H9 (cell line): ENCODE results near the gene CADPS2. TPM values are rescaled to one million over a fixed set of nuclear protein-coding genes. Genes with fewer than 3 reads are reported as not detected.

ENCODE experiments used
- DNase-seq: peaks from one replicate; pipeline ENCODE4 v3.0.0-alpha.2; 2017
- H2AFZ ChIP-seq: one replicate; pipeline ENCODE4 v1.6.1; 2013; ENCODE audit warnings: mild to moderate bottlenecking, low read length, control low read depth, moderate library complexity
- H2AK5ac ChIP-seq: 2 replicates; pipeline ENCODE4 v1.6.1; 2013; ENCODE audit warnings: low read length, control low read depth, mixed read lengths; ENCODE audit not compliant: insufficient read length
- H2BK120ac ChIP-seq: one replicate; pipeline ENCODE4 v1.6.1; 2013; ENCODE audit warnings: low read depth, mild to moderate bottlenecking, low read length, control low read depth, inconsistent platforms; ENCODE audit not compliant: poor library complexity, severe bottlenecking
- H2BK12ac ChIP-seq: 2 replicates; pipeline ENCODE4 v1.6.1; 2013; ENCODE audit warnings: low read length, control low read depth, mixed read lengths, low read depth; ENCODE audit not compliant: insufficient read length
- H2BK15ac ChIP-seq: 2 replicates; pipeline ENCODE4 v1.6.1; 2013; ENCODE audit warnings: low read depth, low read length, control low read depth
- H2BK20ac ChIP-seq: one replicate; pipeline ENCODE4 v1.6.1; 2013; ENCODE audit warnings: low read depth, mild to moderate bottlenecking, low read length, control low read depth, inconsistent platforms; ENCODE audit not compliant: poor library complexity, severe bottlenecking
- H2BK5ac ChIP-seq: 2 replicates; pipeline ENCODE4 v1.6.1; 2013; ENCODE audit warnings: low read length, control low read depth, mixed read lengths; ENCODE audit not compliant: insufficient read length
- H3K14ac ChIP-seq: 2 replicates; pipeline ENCODE4 v1.6.1; 2013; ENCODE audit warnings: low read length, control low read depth; ENCODE audit not compliant: insufficient read depth
- H3K18ac ChIP-seq: 2 replicates; pipeline ENCODE4 v1.6.1; 2013; ENCODE audit warnings: low read depth, mild to moderate bottlenecking, mixed read lengths, low read length, control low read depth; ENCODE audit not compliant: insufficient read length
- H3K23ac ChIP-seq: 2 replicates; pipeline ENCODE4 v1.6.1; 2013; ENCODE audit warnings: low read length, control low read depth, mixed read lengths, low read depth; ENCODE audit not compliant: insufficient read length
- H3K23me2 ChIP-seq: 2 replicates; pipeline ENCODE4 v1.6.1; 2013; ENCODE audit warnings: low read depth, mild to moderate bottlenecking, mixed read lengths, low read length, control low read depth; ENCODE audit not compliant: insufficient read length, poor library complexity, severe bottlenecking
- H3K27ac ChIP-seq: 2 replicates; pipeline ENCODE4 v1.5.1; 2013; ENCODE audit warnings: low read length, control low read depth, mixed read lengths, low read depth; ENCODE audit not compliant: insufficient read length
- H3K27me3 ChIP-seq: 2 replicates; pipeline ENCODE4 v1.6.1; 2013; ENCODE audit warnings: low read length, control low read depth, inconsistent platforms; ENCODE audit not compliant: insufficient read depth
- H3K4ac ChIP-seq: 2 replicates; pipeline ENCODE4 v1.6.1; 2013; ENCODE audit warnings: low read depth, mild to moderate bottlenecking, control low read depth, inconsistent platforms, low read length, moderate library complexity
- H3K4me1 ChIP-seq: 2 replicates; pipeline ENCODE4 v1.6.1; 2013; ENCODE audit warnings: low read length, control low read depth, inconsistent platforms; ENCODE audit not compliant: insufficient read depth
- H3K4me2 ChIP-seq: 2 replicates; pipeline ENCODE4 v1.6.1; 2013; ENCODE audit warnings: low read length, control low read depth, mixed read lengths; ENCODE audit not compliant: insufficient read length, insufficient read depth
- H3K56ac ChIP-seq: 2 replicates; pipeline ENCODE4 v1.6.1; 2013; ENCODE audit warnings: low read depth, mild to moderate bottlenecking, mixed read lengths, low read length, control low read depth; ENCODE audit not compliant: insufficient read length
- H3K79me1 ChIP-seq: 2 replicates; pipeline ENCODE4 v1.6.1; 2013; ENCODE audit warnings: low read depth, mild to moderate bottlenecking, moderate library complexity, low read length, control low read depth, inconsistent platforms; ENCODE audit not compliant: insufficient read depth, poor library complexity, severe bottlenecking
- H3K79me2 ChIP-seq: 2 replicates; pipeline ENCODE4 v1.6.1; 2013; ENCODE audit warnings: low read length, control low read depth, inconsistent platforms; ENCODE audit not compliant: insufficient read depth
- H3K9ac ChIP-seq: 2 replicates; pipeline ENCODE4 v1.6.1; 2013; ENCODE audit warnings: low read length, control low read depth, mixed read lengths; ENCODE audit not compliant: insufficient read length; ENCODE audit errors: extremely low read depth
- H3K9me3 ChIP-seq: one replicate; pipeline ENCODE4 v1.6.1; 2013; ENCODE audit warnings: low read depth, low read length, inconsistent platforms; ENCODE audit not compliant: control insufficient read depth
- H3T11ph ChIP-seq: one replicate; pipeline ENCODE4 v1.6.1; 2013; ENCODE audit warnings: mild to moderate bottlenecking, low read length, control low read depth, inconsistent platforms
- H4K20me1 ChIP-seq: one replicate; pipeline ENCODE4 v1.6.1; 2013; ENCODE audit not compliant: control insufficient read depth, insufficient read length, insufficient read depth
- H4K5ac ChIP-seq: 2 replicates; pipeline ENCODE4 v1.6.1; 2013; ENCODE audit warnings: low read depth, mild to moderate bottlenecking, mixed read lengths, low read length, control low read depth; ENCODE audit not compliant: insufficient read length
- H4K8ac ChIP-seq: replicated peaks from 2 replicates; pipeline ENCODE4 v1.6.1; 2013; ENCODE audit warnings: low read length, control low read depth, mixed read lengths, low read depth; ENCODE audit not compliant: insufficient read length
- H4K91ac ChIP-seq: 2 replicates; pipeline ENCODE4 v1.6.1; 2013; ENCODE audit warnings: low read depth, mild to moderate bottlenecking, moderate library complexity, mixed read lengths, low read length, control low read depth; ENCODE audit not compliant: insufficient read length
- H3K27ac Mint-ChIP-seq, 3 experiments: 2 replicates in 2 of 3; 3 replicates in 1 of 3; pipeline ENCODE4 v1.8.0; 2020 to 2021; ENCODE audit warnings: mixed read lengths in 3 of 3, mild to moderate bottlenecking in 1 of 3, moderate library complexity in 1 of 3
- H3K27me3 Mint-ChIP-seq: 2 replicates; pipeline ENCODE4 v1.8.0; 2021; ENCODE audit warnings: low read depth, mild to moderate bottlenecking, moderate library complexity, mixed read lengths
- H3K36me3 Mint-ChIP-seq, 3 experiments: 2 replicates in 2 of 3; 3 replicates in 1 of 3; pipeline ENCODE4 v1.8.0; 2020 to 2021; ENCODE audit warnings: low read depth in 3 of 3, mixed read lengths in 3 of 3; ENCODE audit not compliant: insufficient read depth in 1 of 3
- H3K4me1 Mint-ChIP-seq, 2 experiments: 2 replicates each; pipeline ENCODE4 v1.8.0; 2020; ENCODE audit warnings: mixed read lengths in 2 of 2
- H3K4me3 Mint-ChIP-seq, 2 experiments: 2 replicates in 1 of 2; 3 replicates in 1 of 2; pipeline ENCODE4 v1.8.0; 2020 to 2021; ENCODE audit warnings: mild to moderate bottlenecking in 2 of 2, mixed read lengths in 2 of 2, moderate library complexity in 1 of 2
- H3K9me3 Mint-ChIP-seq, 2 experiments: 2 replicates in 1 of 2; 3 replicates in 1 of 2; pipeline ENCODE4 v1.8.0; 2020; ENCODE audit warnings: mild to moderate bottlenecking in 2 of 2, mixed read lengths in 2 of 2, moderate library complexity in 1 of 2
- CTCF ChIP-seq: fragments of 200-600 bp; sonication (generic); conservative IDR thresholded peaks from 3 replicates; pipeline ENCODE4 v1.8.0; 2021; ENCODE audit warnings: antibody characterized with exemption, mild to moderate bottlenecking
- WGBS: extraction: QIAGEN DNeasy Blood & Tissue Kit; methylation state at CpG from one replicate; pipeline ENCODE4 v1.1.7; 2013; ENCODE audit warnings: missing lambda C conversion rate, low lambda C conversion rate, mixed read lengths; ENCODE audit not compliant: insufficient read length; ENCODE audit errors: extremely low coverage; 5-methylcytosine and 5-hydroxymethylcytosine counted together
- total RNA-seq: library from RNA; stranded (reverse); gene quantifications from 2 replicates; pipeline ENCODE4 v1.2.1, GENCODE V29; 2021

Gene CADPS2
- total RNA-seq, 1 experiment from 2014 or later = 7.1 TPM

GRCh38 chr7:122790132-122790531, 96.1 kb downstream of the CADPS2 start:
- no peaks in the 10 kb centered on the region for H3K27me3 Mint-ChIP-seq
- Histone ChIP-seq H3K4me2 (no peak overlapping the region), H3K27me3 (no peaks in the 10 kb centered on the region; the same call in 1 of the 2 replicates), H4K91ac (no peak overlapping the region), H2AK5ac (no peak overlapping the region), H3K9me3 (no peaks in the 10 kb centered on the region), H4K8ac (no peak overlapping the region), H4K20me1 (no peaks in the 10 kb centered on the region), H2AFZ (no peak overlapping the region), H4K5ac (no peak overlapping the region), H3T11ph (no peak overlapping the region), H3K79me2 (0 out of 2 replicates have a peak, but pooled peaks cover 2% of the 10 kb centered on the region), H2BK120ac (no peak overlapping the region), H3K14ac (no peak overlapping the region), H3K18ac (no peak overlapping the region), H3K56ac (no peak overlapping the region), H2BK5ac (no peak overlapping the region), H3K23ac (no peak overlapping the region), H3K79me1 (no peaks in the 10 kb centered on the region), H3K9ac (no peak overlapping the region), H2BK15ac (no peak overlapping the region), H3K4me1 (peaks cover 5% of the 10 kb centered on the region; the same call in 1 of the 2 replicates), H3K23me2 (no peaks in the 10 kb centered on the region), H3K27ac (no peak overlapping the region), H3K4ac (no peak overlapping the region), H2BK12ac (no peak overlapping the region), H2BK20ac (no peak overlapping the region)
- no peak overlapping the region for H3K4me3 Mint-ChIP-seq
- H3K4me1 Mint-ChIP-seq = peaks cover 47 to 54% of the 10 kb centered on the region in 2 experiments
- no peak overlapping the region for H3K27ac Mint-ChIP-seq
- peaks cover 0 to 1% (median 0%) of the 10 kb centered on the region in 3 experiments; a peak in 1 of 7 replicates for H3K36me3 Mint-ChIP-seq
- no peak for TF ChIP-seq CTCF
- no peak for DNase-seq
- no peaks in the 10 kb centered on the region; a peak in 1 of 5 replicates for H3K9me3 Mint-ChIP-seq
- WGBS = no CpG with 5 or more reads among the region's 3 CpGs
